Activated naive CD4-positive, alpha-beta T cell treated with Interleukin-2 at 50 U/mL for 16 hours (primary cell): Measurements from ENCODE around the gene SLC19A1.
"Not testable (repeated sequence)": the region's sequence is repeated elsewhere in the genome, so short reads cannot be mapped to it uniquely, and the experiment has no call there.

Experiments used
- DNase-seq: peaks from one replicate; pipeline ENCODE4 v3.0.0-alpha.2; 2020

Gene SLC19A1

GRCh38 chr21:45531393-45532215 lies 10.6 kb downstream of the SLC19A1 start:
- no peak for DNase-seq

GRCh38 chr21:45531114-45531392 lies 11.2 kb downstream of the SLC19A1 start:
- DNase-seq, result not testable (repeated sequence)

GRCh38 chr21:45530423-45531113 lies 11.7 kb downstream of the SLC19A1 start:
- no peak for DNase-seq

GRCh38 chr21:45529785-45530422 lies 12.3 kb downstream of the SLC19A1 start:
- no peak for DNase-seq

GRCh38 chr21:45528981-45529784 lies 13.1 kb downstream of the SLC19A1 start:
- no peak for DNase-seq

- DNase-seq, result no peak
Measured at GRCh38 chr21:45528028-45528705, 14.1 kb downstream of the SLC19A1 start.

- not testable (repeated sequence) for DNase-seq
Measured at GRCh38 chr21:45527151-45527999, 14.9 kb downstream of the SLC19A1 start.

- DNase-seq, result no peak
Measured at GRCh38 chr21:45525910-45526306, 16.3 kb downstream of the SLC19A1 start.

- no peak for DNase-seq
Measured at GRCh38 chr21:45525153-45525909, 16.9 kb downstream of the SLC19A1 start.

GRCh38 chr21:45524756-45525152 lies 17.5 kb downstream of the SLC19A1 start:
- no peak for DNase-seq

GRCh38 chr21:45523411-45524101 lies 18.7 kb downstream of the SLC19A1 start:
- no peak for DNase-seq

GRCh38 chr21:45522986-45523385 lies 19.3 kb downstream of the SLC19A1 start:
- DNase-seq, result no peak

GRCh38 chr21:45522381-45522780 lies 19.9 kb downstream of the SLC19A1 start:
- DNase-seq, result no peak

GRCh38 chr21:45521241-45521640 lies 21.0 kb downstream of the SLC19A1 start:
- DNase-seq, result no peak

GRCh38 chr21:45519182-45519581 lies 23.1 kb downstream of the SLC19A1 start:
- DNase-seq, result no peak

GRCh38 chr21:45518742-45519141 lies 23.5 kb downstream of the SLC19A1 start:
- no peak for DNase-seq

GRCh38 chr21:45517249-45518065 lies 24.8 kb downstream of the SLC19A1 start:
- no peak for DNase-seq

GRCh38 chr21:45516671-45517151 lies 25.5 kb downstream of the SLC19A1 start:
- DNase-seq, result no peak

- DNase-seq, result no peak
Measured at GRCh38 chr21:45516071-45516670, 26.1 kb downstream of the SLC19A1 start.
